Smooth muscle cell (in vitro differentiated cells): Measurements from ENCODE around the gene DIS3L. TPM values are rescaled to one million over a fixed set of nuclear protein-coding genes. Genes with fewer than 3 reads are reported as not detected.
A peak's percentile ranks its signal among the peaks of the same experiment; 100 is the strongest.

Experiments used
- DNase-seq: peaks from one replicate; lab custom pipeline; 2025; ENCODE audit not compliant: unreplicated experiment; lab: John Stamatoyannopoulos, UW
- H2AFZ ChIP-seq: fragments of 200-600 bp; sonication (generic); 2 replicates; pipeline ENCODE4 v1.6.0; 2016; ENCODE audit warnings: antibody characterized with exemption, low read depth, mild to moderate bottlenecking
- H3F3A ChIP-seq: fragments of 200-600 bp; sonication (generic); 2 replicates; pipeline ENCODE4 v1.6.0; 2017; ENCODE audit warnings: antibody characterized with exemption, low read depth
- H3K27ac ChIP-seq: fragments of 200-600 bp; sonication (generic); 2 replicates; pipeline ENCODE4 v1.5.1; 2016; ENCODE audit warnings: low read depth, mild to moderate bottlenecking
- H3K27me3 ChIP-seq: fragments of 200-600 bp; sonication (generic); 2 replicates; pipeline ENCODE4 v1.6.1; 2016; ENCODE audit warnings: low read depth, mild to moderate bottlenecking
- H3K36me3 ChIP-seq: fragments of 200-600 bp; sonication (generic); 2 replicates; pipeline ENCODE4 v1.5.1; 2016; ENCODE audit warnings: low read depth
- H3K4me1 ChIP-seq: fragments of 200-600 bp; sonication (generic); 2 replicates; pipeline ENCODE4 v1.5.1; 2016; ENCODE audit warnings: low read depth
- H3K4me2 ChIP-seq: fragments of 200-600 bp; sonication (generic); 2 replicates; pipeline ENCODE4 v1.6.0; 2016; ENCODE audit warnings: mild to moderate bottlenecking
- H3K4me3 ChIP-seq: fragments of 200-600 bp; sonication (generic); 2 replicates; pipeline ENCODE4 v1.5.1; 2016; ENCODE audit warnings: mild to moderate bottlenecking
- H3K79me2 ChIP-seq: fragments of 200-600 bp; sonication (generic); 2 replicates; pipeline ENCODE4 v1.6.0; 2016; ENCODE audit warnings: low read depth, mild to moderate bottlenecking
- H3K9ac ChIP-seq: fragments of 200-600 bp; sonication (generic); 2 replicates; pipeline ENCODE4 v1.6.0; 2016; ENCODE audit warnings: low read depth
- H3K9me3 ChIP-seq: fragments of 200-600 bp; sonication (generic); replicated peaks from 2 replicates; pipeline ENCODE4 v1.5.1; 2016; ENCODE audit warnings: low read depth
- H4K20me1 ChIP-seq: fragments of 200-600 bp; sonication (generic); 2 replicates; pipeline ENCODE4 v1.6.0; 2016; ENCODE audit warnings: low read depth
- WGBS: methylation state at CpG from one replicate; pipeline ENCODE4 v1.1.7; 2016; ENCODE audit warnings: low lambda C conversion rate; 5-methylcytosine and 5-hydroxymethylcytosine counted together
- polyA plus RNA-seq: library from polyadenylated mRNA; unstranded; fragments of >200 nt; fragmentation: Nextera tagmentation; extraction: Ambion mirVana; gene quantifications from 2 replicates; pipeline ENCODE4 v1.2.1, GENCODE V29; 2016
- total RNA-seq: library from RNA; depleted of rRNA; stranded (reverse); fragments of >200 nt; gene quantifications from 2 replicates; pipeline ENCODE4 v1.2.3, GENCODE V29; 2014
- TF ChIP-seq, protein P1 (sequence below): fragments of 200-600 bp; sonication (generic); IDR thresholded peaks from 2 replicates; pipeline ENCODE4 v1.5.1; 2017; ENCODE audit warnings: borderline replicate concordance, mild to moderate bottlenecking, antibody characterized with exemption; ENCODE audit not compliant: insufficient read depth, poor library complexity, severe bottlenecking

The DIS3L gene
- total and polyA plus RNA-seq, 2 experiments from 2014 or later, result 10.5 to 15.2 TPM

- 30% methylated on average over 10 of the region's 10 CpGs for WGBS
- Histone ChIP-seq H4K20me1 (peaks cover 7% of the 10 kb centered on the region), H3K9ac (no peak overlapping the region), H3F3A (no peaks in the 10 kb centered on the region), H3K4me3 (no peak overlapping the region), H3K4me1 (peaks cover 18% of the 10 kb centered on the region), H3K9me3 (no peaks in the 10 kb centered on the region), H3K36me3 (no peaks in the 10 kb centered on the region), H3K4me2 (peak overlapping the region; percentile 98), H2AFZ (no peak overlapping the region), H3K27me3 (peaks cover 84% of the 10 kb centered on the region), H3K79me2 (no peaks in the 10 kb centered on the region), H3K27ac (no peak overlapping the region)
- TF ChIP-seq, protein P1, sequence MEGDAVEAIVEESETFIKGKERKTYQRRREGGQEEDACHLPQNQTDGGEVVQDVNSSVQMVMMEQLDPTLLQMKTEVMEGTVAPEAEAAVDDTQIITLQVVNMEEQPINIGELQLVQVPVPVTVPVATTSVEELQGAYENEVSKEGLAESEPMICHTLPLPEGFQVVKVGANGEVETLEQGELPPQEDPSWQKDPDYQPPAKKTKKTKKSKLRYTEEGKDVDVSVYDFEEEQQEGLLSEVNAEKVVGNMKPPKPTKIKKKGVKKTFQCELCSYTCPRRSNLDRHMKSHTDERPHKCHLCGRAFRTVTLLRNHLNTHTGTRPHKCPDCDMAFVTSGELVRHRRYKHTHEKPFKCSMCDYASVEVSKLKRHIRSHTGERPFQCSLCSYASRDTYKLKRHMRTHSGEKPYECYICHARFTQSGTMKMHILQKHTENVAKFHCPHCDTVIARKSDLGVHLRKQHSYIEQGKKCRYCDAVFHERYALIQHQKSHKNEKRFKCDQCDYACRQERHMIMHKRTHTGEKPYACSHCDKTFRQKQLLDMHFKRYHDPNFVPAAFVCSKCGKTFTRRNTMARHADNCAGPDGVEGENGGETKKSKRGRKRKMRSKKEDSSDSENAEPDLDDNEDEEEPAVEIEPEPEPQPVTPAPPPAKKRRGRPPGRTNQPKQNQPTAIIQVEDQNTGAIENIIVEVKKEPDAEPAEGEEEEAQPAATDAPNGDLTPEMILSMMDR, result no peak
- DNase-seq, result no peak
These were observed 42.1 kb upstream of the DIS3L start for GRCh38 chr15:66251065-66251789.

DNA sequence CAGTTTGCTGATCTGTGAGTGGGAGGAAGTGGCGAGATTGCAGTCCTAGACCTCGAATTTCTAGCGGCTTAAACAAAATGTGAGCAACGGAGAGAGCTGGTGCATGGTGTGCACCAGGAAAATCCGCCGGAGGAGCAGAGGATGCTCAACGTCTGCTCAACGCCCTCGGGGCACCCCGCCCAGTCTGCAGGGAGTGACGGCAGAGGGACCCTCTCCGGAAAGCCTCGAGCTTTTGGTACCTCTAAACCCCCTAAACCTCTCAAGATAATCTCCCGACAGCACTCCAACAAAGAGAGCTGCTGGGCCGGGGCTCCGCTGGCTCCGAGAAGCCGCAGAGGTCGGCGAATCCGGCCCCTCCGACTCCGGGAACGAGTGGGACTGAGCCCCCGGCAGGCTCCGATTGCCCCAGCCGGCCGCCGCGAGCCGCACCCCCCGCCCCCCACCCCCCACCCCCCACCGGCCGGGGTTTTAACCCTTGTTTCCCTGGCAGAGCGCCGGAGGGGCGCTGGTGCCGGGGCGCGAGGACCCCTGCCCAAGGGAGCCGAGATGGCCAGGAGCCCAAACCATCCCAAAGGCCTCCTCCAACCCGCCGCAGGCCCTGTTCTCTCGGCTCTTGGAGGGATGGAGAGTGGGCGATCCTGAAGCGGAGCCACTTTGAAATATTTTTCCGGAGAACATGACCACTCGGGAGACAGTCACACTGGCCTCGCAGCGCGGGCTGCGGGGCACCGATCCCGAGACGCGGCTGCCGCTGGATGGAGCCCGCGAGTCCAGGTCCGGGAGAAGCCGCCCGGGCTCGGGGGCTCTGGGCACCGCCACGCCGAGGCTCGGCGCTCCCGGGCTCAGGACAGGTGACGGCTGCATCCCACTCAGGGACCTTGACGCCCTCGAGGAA, 41.3 kb upstream of the DIS3L start:
- TF ChIP-seq, protein P1, result peak; percentile 63
- Histone ChIP-seq H3K9ac (no peak overlapping the region), H3K4me3 (peak overlapping the region; percentile 57), H3K4me1 (peaks cover 18% of the 10 kb centered on the region), H3K27ac (no peak overlapping the region), H2AFZ (peak overlapping the region; percentile 75), H3K9me3 (no peaks in the 10 kb centered on the region), H3K36me3 (no peaks in the 10 kb centered on the region), H3K79me2 (no peaks in the 10 kb centered on the region), H3F3A (no peaks in the 10 kb centered on the region), H3K27me3 (peaks cover 93% of the 10 kb centered on the region), H3K4me2 (peak overlapping the region; percentile 98), H4K20me1 (peaks cover 7% of the 10 kb centered on the region)
- no peak for DNase-seq
- under 1% methylated on average over 59 of the region's 72 CpGs for WGBS

DNA sequence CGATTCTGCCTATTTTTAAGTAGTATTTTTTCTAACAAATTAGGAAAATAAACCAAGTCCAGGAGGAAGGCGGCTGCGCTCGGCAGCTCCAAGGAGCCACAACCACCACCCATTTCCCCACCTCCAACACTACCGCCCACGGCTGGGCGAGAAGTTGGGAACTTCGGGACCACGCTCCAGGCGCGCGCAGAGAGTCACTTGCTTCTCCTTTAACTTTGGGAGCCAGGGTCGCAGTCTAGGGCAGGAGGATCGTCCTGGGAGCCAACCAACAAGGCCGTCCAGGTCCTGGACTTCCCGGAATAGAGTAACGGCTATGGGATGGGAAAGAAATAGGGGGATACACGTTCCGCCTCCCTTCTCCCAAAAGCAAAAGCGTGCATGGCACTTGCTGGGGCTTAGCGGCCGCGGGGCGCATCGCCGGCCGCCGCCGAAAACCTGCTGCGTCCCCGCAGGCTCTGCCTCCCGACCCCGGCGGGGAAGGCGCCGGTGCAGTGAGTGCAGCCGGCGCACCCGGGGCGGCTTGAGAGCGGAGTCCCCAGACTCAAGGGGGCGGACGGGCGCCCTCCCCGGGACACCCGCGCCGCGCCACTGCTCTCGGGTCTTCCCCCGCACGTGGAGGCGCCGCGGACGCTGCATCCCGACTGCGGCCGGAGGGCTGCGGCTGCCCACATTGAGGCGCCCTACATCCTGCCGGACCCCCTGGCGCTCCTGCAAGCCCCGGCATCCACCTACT, 40.5 kb upstream of the DIS3L start:
- no peaks in the 10 kb centered on the region for H3K79me2 ChIP-seq
- H3K9me3 ChIP-seq, result no peaks in the 10 kb centered on the region
- H3K27me3 ChIP-seq, result peaks cover 100% of the 10 kb centered on the region
- peak overlapping the region; percentile 98 for H3K4me2 ChIP-seq
- WGBS, result 1% methylated on average over 56 of the region's 64 CpGs
- H3K27ac ChIP-seq, result no peak overlapping the region
- no peak for DNase-seq
- TF ChIP-seq, protein P1, result no peak
- peaks cover 18% of the 10 kb centered on the region for H3K4me1 ChIP-seq
- H3K9ac ChIP-seq, result no peak overlapping the region
- peaks cover 7% of the 10 kb centered on the region for H4K20me1 ChIP-seq
- H3F3A ChIP-seq, result no peaks in the 10 kb centered on the region
- H3K36me3 ChIP-seq, result no peaks in the 10 kb centered on the region
- H2AFZ ChIP-seq, result peak overlapping the region; percentile 75
- H3K4me3 ChIP-seq, result peak overlapping the region; percentile 57
